SK-N-MC (cell line): ENCODE data around the gene MYO1G.

Experiments used
- EZH2 ChIP-seq: fragments of 200-600 bp; sonication (generic); IDR thresholded peaks from one replicate; pipeline ENCODE4 v1.6.1; 2017; ENCODE audit warnings: antibody characterized with exemption
- FOXP2 ChIP-seq: optimal IDR thresholded peaks from 2 replicates; pipeline ENCODE3; 2011; ENCODE audit warnings: mild to moderate bottlenecking, moderate library complexity; ENCODE audit not compliant: insufficient read depth; ENCODE audit errors: extremely low read length, control extremely low read depth
- POLR2AphosphoS5 ChIP-seq: IDR thresholded peaks from 2 replicates; pipeline ENCODE4 v1.6.1; 2012; ENCODE audit warnings: mild to moderate bottlenecking, low read depth, low read length, borderline replicate concordance

- TF ChIP-seq EZH2 (no peak), POLR2AphosphoS5 (no peak), FOXP2 (no peak)
These were observed 42.9 kb upstream of the MYO1G start for GRCh38 chr7:45021604-45022296.
